Stomach (tissue), 4 donors: ENCODE results near the gene SPTSSB.

Source experiments
- CTCF ChIP-seq, 7 experiments: fragments of 450-650 bp in 4 of 7; fragments of 200-600 bp in 3 of 7; sonication (generic) in 3 of 7; IDR thresholded peaks; one replicate each; pipeline ENCODE4 v1.5.1; 2016 to 2019; ENCODE audit warnings: antibody characterized with exemption in 7 of 7, control low read depth in 2 of 7, mild to moderate bottlenecking in 1 of 7
- POLR2A ChIP-seq, 4 donors: fragments of 450-650 bp; IDR thresholded peaks; one replicate each; pipeline ENCODE4 v1.6.1; 2016; ENCODE audit warnings: antibody characterized with exemption in 4 of 4, control low read depth in 2 of 4, mild to moderate bottlenecking in 1 of 4, moderate library complexity in 1 of 4

- TF ChIP-seq CTCF (IDR thresholded peaks at IDR 0.05) (no peak), POLR2A (IDR thresholded peaks at IDR 0.05) (no peak)
Observed at GRCh38 chr3:161389445-161390035, 18.2 kb upstream of the SPTSSB start.
